HepG2 (cell line): ENCODE results near the gene ACP5. TPM values are rescaled to one million over a fixed set of nuclear protein-coding genes. Genes with fewer than 3 reads are reported as not detected.

Experiments used
- KMT2A ChIP-seq: sonication (generic); formaldehyde crosslinking; IDR thresholded peaks from 2 replicates; pipeline ENCODE4 v1.4.0; 2020; ENCODE audit warnings: missing genetic modification reagents
- MXI1 ChIP-seq: IDR thresholded peaks from 3 replicates; pipeline ENCODE4 v1.6.1; 2012; ENCODE audit warnings: low read depth, low read length, inconsistent platforms, borderline replicate concordance
- MYC ChIP-seq: sonication (generic); formaldehyde crosslinking; IDR thresholded peaks from 2 replicates; pipeline ENCODE4 v1.9.0; 2021; ENCODE audit warnings: missing genetic modification reagents, borderline replicate concordance
- NFKBIZ ChIP-seq: IDR thresholded peaks from 2 replicates; pipeline ENCODE4 v1.6.1; 2018; ENCODE audit warnings: missing genetic modification reagents, missing compliant biosample characterization
- SRSF4 ChIP-seq: fragments of 200-400 bp; formaldehyde crosslinking; IDR thresholded peaks from one replicate; pipeline ENCODE4 v1.6.1; 2018; ENCODE audit warnings: mild to moderate bottlenecking, low read depth, low read length, moderate library complexity; ENCODE audit not compliant: poor library complexity, severe bottlenecking
- ZSCAN12 ChIP-seq: sonication (generic); formaldehyde crosslinking; IDR thresholded peaks from 2 replicates; pipeline ENCODE4 v1.9.0; 2021; ENCODE audit warnings: mild to moderate bottlenecking, missing genetic modification reagents
- ZSCAN25 ChIP-seq: sonication (generic); formaldehyde crosslinking; IDR thresholded peaks from 2 replicates; pipeline ENCODE4 v1.8.0; 2022; ENCODE audit warnings: mild to moderate bottlenecking, missing genetic modification reagents
- polyA plus RNA-seq, 8 experiments: library from polyadenylated mRNA; depleted of rRNA in 3 of 8; stranded (reverse) in 7 of 8; unstranded in 1 of 8; fragments of >200 nt; fragmentation: Illumina TruSeq in 4 of 8; extraction: Trizol in 4 of 8; gene quantifications; 2 replicates each; pipeline versions ENCODE4 v1.2.1 to v1.2.3, GENCODE V29; 2011 to 2016; ENCODE audit warnings: low read depth in 4 of 8, missing spikeins in 1 of 8, mixed read lengths in 1 of 8; ENCODE audit not compliant: insufficient read depth in 1 of 8
- total RNA-seq, 5 experiments: library from RNA; depleted of rRNA; stranded (reverse); fragments of >200 nt; fragmentation: Illumina TruSeq; extraction: Trizol; gene quantifications; 2 replicates each; pipeline ENCODE4 v1.2.3, GENCODE V29; 2016; ENCODE audit warnings: low read depth in 1 of 5
- TF ChIP-seq, protein P1 (sequence below): sonication (generic); formaldehyde crosslinking; IDR thresholded peaks from one replicate; pipeline ENCODE4 v1.5.1; 2020; ENCODE audit warnings: mild to moderate bottlenecking, missing genetic modification reagents; ENCODE audit errors: not compliant biosample characterization
- TF ChIP-seq, protein P2 (sequence below): sonication (generic); formaldehyde crosslinking; IDR thresholded peaks from 2 replicates; pipeline ENCODE4 v1.4.0; 2020; ENCODE audit warnings: missing genetic modification reagents, borderline replicate concordance
- TF ChIP-seq, protein P3 (sequence below), 2 experiments: sonication (generic) in 1 of 2; formaldehyde crosslinking in 1 of 2; IDR thresholded peaks; 2 replicates each; pipeline versions ENCODE4 v1.4.0 to v1.6.1; 2016 to 2020; ENCODE audit warnings: borderline replicate concordance in 1 of 2, low read depth in 1 of 2, mild to moderate bottlenecking in 1 of 2, missing genetic modification reagents in 1 of 2
- TF ChIP-seq, protein P4 (sequence below): sonication (generic); formaldehyde crosslinking; IDR thresholded peaks from 2 replicates; pipeline ENCODE4 v1.4.0; 2020; ENCODE audit warnings: mild to moderate bottlenecking, missing genetic modification reagents

The ACP5 gene
- total and polyA plus RNA-seq, 2 of the 13 experiments (the other 11 are each of a cell fraction or from before 2014, with no cell fraction given): 1.3 to 6.7 TPM

DNA sequence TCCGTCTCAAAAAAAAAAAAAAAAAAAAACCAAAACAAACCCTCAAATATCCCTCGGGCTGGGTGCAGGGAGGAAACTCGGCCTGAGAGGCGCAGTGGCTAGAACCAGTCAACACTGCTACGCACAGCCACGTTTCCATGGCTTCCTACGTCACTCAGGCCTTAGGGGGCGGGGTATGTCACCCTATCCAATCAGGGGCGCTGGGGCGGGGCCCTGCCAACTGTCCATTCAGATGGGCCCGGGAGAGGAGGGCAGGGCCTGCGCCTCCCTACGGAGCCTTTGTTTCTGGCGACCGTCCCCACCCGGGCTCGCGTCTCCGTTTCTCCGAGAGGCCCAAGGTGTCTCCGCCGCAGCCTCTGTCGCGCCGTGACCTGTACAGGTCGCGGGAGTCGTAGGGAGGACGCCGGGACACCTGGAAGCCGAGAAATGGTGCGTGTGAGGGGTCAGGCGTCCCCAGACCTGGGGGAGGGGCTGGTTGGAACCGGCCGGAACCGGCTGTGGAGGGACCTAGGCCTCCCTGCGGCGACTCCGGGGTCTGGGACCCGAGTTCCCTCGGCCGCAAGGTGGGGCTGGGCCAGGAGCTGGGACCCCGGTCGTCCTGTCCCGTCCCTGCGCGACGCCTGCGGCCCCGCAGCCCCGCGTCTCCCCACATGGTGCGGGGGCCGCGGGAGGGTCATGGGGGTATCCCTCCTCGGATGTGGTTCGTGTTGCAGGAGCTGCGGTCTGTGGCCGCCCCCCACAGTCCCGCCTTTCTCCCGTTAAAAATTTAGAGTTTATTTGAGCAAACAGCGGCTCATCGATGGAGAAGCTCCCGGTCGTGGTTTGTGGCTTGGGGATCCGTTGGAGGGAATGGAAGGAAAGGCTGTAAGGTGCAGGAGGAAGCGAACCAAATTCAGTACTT is 20.0 kb upstream of the ACP5 start, which contains the start of gene ZNF627 (continued):
- TF ChIP-seq, protein P1, sequence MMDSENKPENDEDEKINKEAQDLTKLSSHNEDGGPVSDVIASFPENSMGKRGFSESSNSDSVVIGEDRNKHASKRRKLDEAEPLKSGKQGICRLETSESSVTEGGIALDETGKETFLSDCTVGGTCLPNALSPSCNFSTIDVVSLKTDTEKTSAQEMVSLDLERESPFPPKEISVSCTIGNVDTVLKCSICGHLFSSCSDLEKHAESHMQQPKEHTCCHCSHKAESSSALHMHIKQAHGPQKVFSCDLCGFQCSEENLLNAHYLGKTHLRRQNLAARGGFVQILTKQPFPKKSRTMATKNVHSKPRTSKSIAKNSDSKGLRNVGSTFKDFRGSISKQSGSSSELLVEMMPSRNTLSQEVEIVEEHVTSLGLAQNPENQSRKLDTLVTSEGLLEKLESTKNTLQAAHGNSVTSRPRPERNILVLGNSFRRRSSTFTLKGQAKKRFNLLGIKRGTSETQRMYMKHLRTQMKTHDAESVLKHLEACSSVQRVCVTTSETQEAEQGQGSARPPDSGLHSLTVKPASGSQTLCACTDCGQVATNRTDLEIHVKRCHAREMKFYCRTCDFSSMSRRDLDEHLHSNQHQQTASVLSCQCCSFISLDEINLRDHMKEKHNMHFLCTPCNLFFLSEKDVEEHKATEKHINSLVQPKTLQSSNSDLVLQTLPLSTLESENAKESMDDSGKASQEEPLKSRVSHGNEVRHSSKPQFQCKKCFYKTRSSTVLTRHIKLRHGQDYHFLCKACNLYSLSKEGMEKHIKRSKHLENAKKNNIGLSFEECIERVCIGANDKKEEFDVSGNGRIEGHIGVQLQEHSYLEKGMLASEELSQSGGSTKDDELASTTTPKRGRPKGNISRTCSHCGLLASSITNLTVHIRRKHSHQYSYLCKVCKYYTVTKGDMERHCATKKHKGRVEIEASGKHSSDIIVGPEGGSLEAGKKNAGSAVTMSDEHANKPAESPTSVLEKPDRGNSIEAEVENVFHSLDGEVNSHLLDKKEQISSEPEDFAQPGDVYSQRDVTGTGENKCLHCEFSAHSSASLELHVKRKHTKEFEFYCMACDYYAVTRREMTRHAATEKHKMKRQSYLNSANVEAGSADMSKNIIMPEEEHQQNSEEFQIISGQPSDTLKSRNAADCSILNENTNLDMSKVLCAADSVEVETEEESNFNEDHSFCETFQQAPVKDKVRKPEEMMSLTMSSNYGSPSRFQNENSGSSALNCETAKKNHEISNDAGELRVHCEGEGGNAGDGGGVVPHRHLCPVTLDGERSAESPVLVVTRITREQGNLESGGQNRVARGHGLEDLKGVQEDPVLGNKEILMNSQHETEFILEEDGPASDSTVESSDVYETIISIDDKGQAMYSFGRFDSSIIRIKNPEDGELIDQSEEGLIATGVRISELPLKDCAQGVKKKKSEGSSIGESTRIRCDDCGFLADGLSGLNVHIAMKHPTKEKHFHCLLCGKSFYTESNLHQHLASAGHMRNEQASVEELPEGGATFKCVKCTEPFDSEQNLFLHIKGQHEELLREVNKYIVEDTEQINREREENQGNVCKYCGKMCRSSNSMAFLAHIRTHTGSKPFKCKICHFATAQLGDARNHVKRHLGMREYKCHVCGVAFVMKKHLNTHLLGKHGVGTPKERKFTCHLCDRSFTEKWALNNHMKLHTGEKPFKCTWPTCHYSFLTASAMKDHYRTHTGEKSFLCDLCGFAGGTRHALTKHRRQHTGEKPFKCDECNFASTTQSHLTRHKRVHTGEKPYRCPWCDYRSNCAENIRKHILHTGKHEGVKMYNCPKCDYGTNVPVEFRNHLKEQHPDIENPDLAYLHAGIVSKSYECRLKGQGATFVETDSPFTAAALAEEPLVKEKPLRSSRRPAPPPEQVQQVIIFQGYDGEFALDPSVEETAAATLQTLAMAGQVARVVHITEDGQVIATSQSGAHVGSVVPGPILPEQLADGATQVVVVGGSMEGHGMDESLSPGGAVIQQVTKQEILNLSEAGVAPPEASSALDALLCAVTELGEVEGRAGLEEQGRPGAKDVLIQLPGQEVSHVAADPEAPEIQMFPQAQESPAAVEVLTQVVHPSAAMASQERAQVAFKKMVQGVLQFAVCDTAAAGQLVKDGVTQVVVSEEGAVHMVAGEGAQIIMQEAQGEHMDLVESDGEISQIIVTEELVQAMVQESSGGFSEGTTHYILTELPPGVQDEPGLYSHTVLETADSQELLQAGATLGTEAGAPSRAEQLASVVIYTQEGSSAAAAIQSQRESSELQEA (CRISPR knock-in tag): peak; percentile 74
- TF ChIP-seq MXI1 (peak; percentile 51; the same call in 1 of the 3 replicates), SRSF4 (no peak), KMT2A (peak; percentile 96), ZSCAN25 (peak; percentile 7; the same call in 1 of the 2 replicates), ZSCAN12 (CRISPR knock-in tag) (no peak), NFKBIZ (CRISPR knock-in tag) (no peak), MYC (CRISPR knock-in tag) (peak; percentile 74; the same call in 1 of the 2 replicates)
- TF ChIP-seq, protein P2, sequence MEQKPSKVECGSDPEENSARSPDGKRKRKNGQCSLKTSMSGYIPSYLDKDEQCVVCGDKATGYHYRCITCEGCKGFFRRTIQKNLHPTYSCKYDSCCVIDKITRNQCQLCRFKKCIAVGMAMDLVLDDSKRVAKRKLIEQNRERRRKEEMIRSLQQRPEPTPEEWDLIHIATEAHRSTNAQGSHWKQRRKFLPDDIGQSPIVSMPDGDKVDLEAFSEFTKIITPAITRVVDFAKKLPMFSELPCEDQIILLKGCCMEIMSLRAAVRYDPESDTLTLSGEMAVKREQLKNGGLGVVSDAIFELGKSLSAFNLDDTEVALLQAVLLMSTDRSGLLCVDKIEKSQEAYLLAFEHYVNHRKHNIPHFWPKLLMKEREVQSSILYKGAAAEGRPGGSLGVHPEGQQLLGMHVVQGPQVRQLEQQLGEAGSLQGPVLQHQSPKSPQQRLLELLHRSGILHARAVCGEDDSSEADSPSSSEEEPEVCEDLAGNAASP (CRISPR knock-in tag): no peak; the same call in 1 of the 2 replicates
- TF ChIP-seq, protein P3, sequence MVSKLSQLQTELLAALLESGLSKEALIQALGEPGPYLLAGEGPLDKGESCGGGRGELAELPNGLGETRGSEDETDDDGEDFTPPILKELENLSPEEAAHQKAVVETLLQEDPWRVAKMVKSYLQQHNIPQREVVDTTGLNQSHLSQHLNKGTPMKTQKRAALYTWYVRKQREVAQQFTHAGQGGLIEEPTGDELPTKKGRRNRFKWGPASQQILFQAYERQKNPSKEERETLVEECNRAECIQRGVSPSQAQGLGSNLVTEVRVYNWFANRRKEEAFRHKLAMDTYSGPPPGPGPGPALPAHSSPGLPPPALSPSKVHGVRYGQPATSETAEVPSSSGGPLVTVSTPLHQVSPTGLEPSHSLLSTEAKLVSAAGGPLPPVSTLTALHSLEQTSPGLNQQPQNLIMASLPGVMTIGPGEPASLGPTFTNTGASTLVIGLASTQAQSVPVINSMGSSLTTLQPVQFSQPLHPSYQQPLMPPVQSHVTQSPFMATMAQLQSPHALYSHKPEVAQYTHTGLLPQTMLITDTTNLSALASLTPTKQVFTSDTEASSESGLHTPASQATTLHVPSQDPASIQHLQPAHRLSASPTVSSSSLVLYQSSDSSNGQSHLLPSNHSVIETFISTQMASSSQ (IDR thresholded peaks at IDR 0.05; ENCODE audit: low read depth): 0 out of 2 replicates have a peak, but pooled peaks have one; percentile 18
- TF ChIP-seq, protein P3 (CRISPR knock-in tag; IDR thresholded peaks at IDR 0.05; ENCODE audit: borderline replicate concordance): peak; percentile 60; the same call in 1 of the 2 replicates
- TF ChIP-seq, protein P4, sequence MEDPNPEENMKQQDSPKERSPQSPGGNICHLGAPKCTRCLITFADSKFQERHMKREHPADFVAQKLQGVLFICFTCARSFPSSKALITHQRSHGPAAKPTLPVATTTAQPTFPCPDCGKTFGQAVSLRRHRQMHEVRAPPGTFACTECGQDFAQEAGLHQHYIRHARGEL: peak; percentile 25; the same call in 1 of the 2 replicates
